ENCODE measurements around the gene ZNF23.
"Not testable (repeated sequence)": the region's sequence is repeated elsewhere in the genome, so short reads cannot be mapped to it uniquely, and the experiment has no call there.

ZNF23 gene

GRCh38 chr16:71461686-71462648 is at the start of gene ZNF23:
TSS of gene ZNF23 (minus strand) at chr16:71462247. CDS start at chr16:71456796, 5,451 bp downstream.
- DNase-seq, result no peak

GRCh38 chr16:71507061-71507460 is 45.0 kb upstream of the ZNF23 start:
- no peak for DNase-seq

- no peak for DNase-seq
Measured at GRCh38 chr16:71504901-71505300, 42.9 kb upstream of the ZNF23 start.

- not testable (repeated sequence) for DNase-seq
Measured at GRCh38 chr16:71504051-71504450, 42.0 kb upstream of the ZNF23 start.

- DNase-seq, result no peak
Measured at GRCh38 chr16:71501547-71501946, 39.5 kb upstream of the ZNF23 start.

- no peak for DNase-seq
Measured at GRCh38 chr16:71500964-71501363, 38.9 kb upstream of the ZNF23 start.

- DNase-seq, result no peak
Measured at GRCh38 chr16:71499775-71500364, 37.8 kb upstream of the ZNF23 start.

- no peak for DNase-seq
Measured at GRCh38 chr16:71498031-71498430, 36.0 kb upstream of the ZNF23 start.

GRCh38 chr16:71493213-71493612 is 31.2 kb upstream of the ZNF23 start:
- DNase-seq, result no peak

- DNase-seq, result no peak
Measured at GRCh38 chr16:71492786-71493185, 30.7 kb upstream of the ZNF23 start.

- no peak for DNase-seq
Measured at GRCh38 chr16:71491054-71491453, 29.0 kb upstream of the ZNF23 start.

GRCh38 chr16:71490361-71490760 is 28.3 kb upstream of the ZNF23 start:
- DNase-seq, result no peak

- DNase-seq, result no peak
Measured at GRCh38 chr16:71489122-71489521, 27.1 kb upstream of the ZNF23 start, which contains the start of gene ZNF19. TSS of gene ZNF19 (minus strand) at chr16:71489324. CDS start at chr16:71482114, 7,210 bp downstream.

GRCh38 chr16:71484006-71484893 is 22.2 kb upstream of the ZNF23 start:
- peak; percentile 62 for DNase-seq

GRCh38 chr16:71482569-71482968 is 20.5 kb upstream of the ZNF23 start:
- DNase-seq, result no peak

- no peak for DNase-seq
Measured at GRCh38 chr16:71480956-71481355, 18.9 kb upstream of the ZNF23 start.

- no peak for DNase-seq
Measured at GRCh38 chr16:71479420-71479819, 17.4 kb upstream of the ZNF23 start.

GRCh38 chr16:71476457-71477124 is 14.5 kb upstream of the ZNF23 start:
- no peak for DNase-seq

GRCh38 chr16:71474864-71475263 is 12.8 kb upstream of the ZNF23 start:
- no peak for DNase-seq

GRCh38 chr16:71473891-71474290 is 11.8 kb upstream of the ZNF23 start:
- DNase-seq, result no peak

GRCh38 chr16:71472931-71473330 is 10.9 kb upstream of the ZNF23 start:
- no peak for DNase-seq

- DNase-seq, result no peak
Measured at GRCh38 chr16:71472051-71472450, 10.0 kb upstream of the ZNF23 start.

- DNase-seq, result no peak
Measured at GRCh38 chr16:71467810-71468209, 5.8 kb upstream of the ZNF23 start.

Data from NCI-H1436 treated with DMSO at 0.1 percent for 48 hours (cell line).